IMR-90 (cell line): ENCODE data around the gene TTC23L.

Experiments used
- BHLHE40 ChIP-seq: fragments of 150-350 bp; IDR thresholded peaks from 2 replicates; pipeline ENCODE4 v1.6.1; 2016; ENCODE audit warnings: mild to moderate bottlenecking, low read depth, low read length
- CHD1 ChIP-seq: IDR thresholded peaks from 2 replicates; pipeline ENCODE4 v1.6.1; 2012; ENCODE audit warnings: low read depth, low read length, improper control_type of control experiment
- CTCF ChIP-seq: conservative IDR thresholded peaks from 2 replicates; pipeline ENCODE4 v1.5.1; 2012; ENCODE audit warnings: mild to moderate bottlenecking, low read depth, low read length, improper control_type of control experiment
- FOS ChIP-seq: fragments of 150-350 bp; IDR thresholded peaks from 2 replicates; pipeline ENCODE4 v1.6.1; 2016; ENCODE audit warnings: low read depth, low read length
- NFE2L2 ChIP-seq: fragments of 150-350 bp; IDR thresholded peaks from 2 replicates; pipeline ENCODE4 v1.6.1; 2016; ENCODE audit warnings: low read depth, mild to moderate bottlenecking, low read length
- RFX5 ChIP-seq: IDR thresholded peaks from 2 replicates; pipeline ENCODE4 v1.8.0; 2012; ENCODE audit warnings: low read depth, mild to moderate bottlenecking, low read length, moderate library complexity
- USF2 ChIP-seq: fragments of 150-350 bp; IDR thresholded peaks from 2 replicates; pipeline ENCODE4 v1.6.1; 2017; ENCODE audit warnings: mild to moderate bottlenecking, antibody characterized with exemption, low read length, low read depth

- no peak for TF ChIP-seq CTCF
- no peak for TF ChIP-seq CHD1
- TF ChIP-seq USF2, result no peak
- TF ChIP-seq BHLHE40, result no peak
- no peak for TF ChIP-seq FOS
- no peak for TF ChIP-seq RFX5
- TF ChIP-seq NFE2L2, result no peak
Measured at GRCh38 chr5:34791761-34792244, 47.2 kb upstream of the TTC23L start.
